ENCODE data around the gene C17orf58. TPM values are rescaled to one million over a fixed set of nuclear protein-coding genes. Genes with fewer than 3 reads are reported as not detected.

Gene C17orf58
- total RNA-seq, 1 experiment from 2014 or later: 12.5 TPM

GRCh38 chr17:67974598-67975066 is 21.6 kb downstream of the C17orf58 start:
- ChIA-PET POLR2A (ENCODE audit: low non-redundant PET) (no interaction called here), CTCF (interaction anchor here (1.2 kb wide), 1 partner anchor 16 kb away, joined by 4 read pairs; no protein-coding TSS in a partner anchor)
- Histone ChIP-seq H3K27me3 (replicated peaks; ENCODE audit: insufficient read depth, low read depth, low read length, poor library complexity) (no peaks in the 10 kb centered on the region), H3K27ac (ENCODE audit: low read depth, low read length, poor library complexity, severe bottlenecking) (no peak overlapping the region), H3K4me3 (ENCODE audit: low read depth, low read length, poor library complexity, severe bottlenecking) (no peak overlapping the region), H3K9me3 (ENCODE audit: low read depth, low read length, poor library complexity, severe bottlenecking) (no peaks in the 10 kb centered on the region), H3K4me1 (ENCODE audit: insufficient read depth, low read length, poor library complexity, severe bottlenecking) (peaks cover 8% of the 10 kb centered on the region), H3K36me3 (ENCODE audit: insufficient read depth, low read length, poor library complexity, severe bottlenecking) (peaks cover 10% of the 10 kb centered on the region)
- intact Hi-C loops (cut with micrococcal nuclease; ENCODE audit: unreplicated experiment): no loop called here
- BruUV-seq (replicated peaks): no TSS peak
- TF ChIP-seq CTCF (conservative IDR thresholded peaks at IDR 0.05; ENCODE audit: low read depth, low read length) (no peak), EZH2 (IDR thresholded peaks at IDR 0.05; ENCODE audit: borderline replicate concordance, low read depth, low read length, poor library complexity, severe bottlenecking) (no peak)
- peak; percentile 33 for DNase-seq (ENCODE audit: low spot score)

- H3K4me1 ChIP-seq (ENCODE audit: insufficient read depth, low read length, poor library complexity, severe bottlenecking): peaks cover 8% of the 10 kb centered on the region
- H3K27ac ChIP-seq (ENCODE audit: low read depth, low read length, poor library complexity, severe bottlenecking): no peak overlapping the region
- no peaks in the 10 kb centered on the region for H3K27me3 ChIP-seq (replicated peaks; ENCODE audit: insufficient read depth, low read depth, low read length, poor library complexity)
- intact Hi-C loops (cut with micrococcal nuclease; ENCODE audit: unreplicated experiment): no loop called here
- H3K4me3 ChIP-seq (ENCODE audit: low read depth, low read length, poor library complexity, severe bottlenecking): no peak overlapping the region
- CTCF ChIA-PET: interaction anchor here (1.2 kb wide), 1 partner anchor 15 kb away, joined by 4 read pairs; no protein-coding TSS in a partner anchor
- no TSS peak for BruUV-seq (replicated peaks)
- peaks cover 10% of the 10 kb centered on the region for H3K36me3 ChIP-seq (ENCODE audit: insufficient read depth, low read length, poor library complexity, severe bottlenecking)
- no peaks in the 10 kb centered on the region for H3K9me3 ChIP-seq (ENCODE audit: low read depth, low read length, poor library complexity, severe bottlenecking)
- DNase-seq (ENCODE audit: low spot score): no peak
- POLR2A ChIA-PET (ENCODE audit: low non-redundant PET): no interaction called here
- no peak for TF ChIP-seq EZH2 (IDR thresholded peaks at IDR 0.05; ENCODE audit: borderline replicate concordance, low read depth, low read length, poor library complexity, severe bottlenecking)
- TF ChIP-seq CTCF (conservative IDR thresholded peaks at IDR 0.05; ENCODE audit: low read depth, low read length): no peak
These were observed 22.1 kb downstream of the C17orf58 start for GRCh38 chr17:67974185-67974584.

GRCh38 chr17:67970783-67971182 is 25.5 kb downstream of the C17orf58 start:
- TF ChIP-seq CTCF (conservative IDR thresholded peaks at IDR 0.05; ENCODE audit: low read depth, low read length): no peak
- TF ChIP-seq EZH2 (IDR thresholded peaks at IDR 0.05; ENCODE audit: borderline replicate concordance, low read depth, low read length, poor library complexity, severe bottlenecking): no peak
- peaks cover 16% of the 10 kb centered on the region for H3K36me3 ChIP-seq (ENCODE audit: insufficient read depth, low read length, poor library complexity, severe bottlenecking)
- no TSS peak for BruUV-seq (replicated peaks)
- ChIA-PET POLR2A (ENCODE audit: low non-redundant PET) (no interaction called here), CTCF (no interaction called here)
- no peak for DNase-seq (ENCODE audit: low spot score)
- H3K27me3 ChIP-seq (replicated peaks; ENCODE audit: insufficient read depth, low read depth, low read length, poor library complexity): no peaks in the 10 kb centered on the region
- no peak overlapping the region for H3K27ac ChIP-seq (ENCODE audit: low read depth, low read length, poor library complexity, severe bottlenecking)
- intact Hi-C loops (cut with micrococcal nuclease; ENCODE audit: unreplicated experiment): no loop called here
- H3K4me3 ChIP-seq (ENCODE audit: low read depth, low read length, poor library complexity, severe bottlenecking): no peak overlapping the region
- no peaks in the 10 kb centered on the region for H3K9me3 ChIP-seq (ENCODE audit: low read depth, low read length, poor library complexity, severe bottlenecking)
- H3K4me1 ChIP-seq (ENCODE audit: insufficient read depth, low read length, poor library complexity, severe bottlenecking): peaks cover 8% of the 10 kb centered on the region
